ENCODE data around the gene PNLIPRP2. TPM values are rescaled to one million over a fixed set of nuclear protein-coding genes. Genes with fewer than 3 reads are reported as not detected.

The PNLIPRP2 gene
- total RNA-seq, 1 experiment from 2014 or later: 0.28 TPM

- Mint-ChIP-seq H3K4me3 (no peak overlapping the region), H3K36me3 (no peaks in the 10 kb centered on the region; the same call in 1 of the 2 replicates), H3K4me1 (peaks cover 58% of the 10 kb centered on the region), H3K27me3 (ENCODE audit: low read depth) (no peaks in the 10 kb centered on the region), H3K27ac (no peak overlapping the region), H3K9me3 (peaks cover 4% of the 10 kb centered on the region; the same call in 1 of the 2 replicates)
- ATAC-seq (no peak), DNase-seq (ENCODE audit: low spot score) (no peak)
- CTCF ChIA-PET: interaction anchor here (1.2 to 3.3 kb wide), 7 partner anchors 9 to 483 kb away, joined by 3 to 25 read pairs (median 19); no protein-coding TSS in a partner anchor
- TF ChIP-seq FOXK1 (CRISPR knock-in tag; IDR thresholded peaks at IDR 0.05) (no peak), TEAD1 (CRISPR knock-in tag; IDR thresholded peaks at IDR 0.05) (no peak), NFE2L1 (CRISPR knock-in tag; IDR thresholded peaks at IDR 0.05) (no peak), PREB (CRISPR knock-in tag; IDR thresholded peaks at IDR 0.05; ENCODE audit: borderline replicate concordance) (no peak), JUN (CRISPR knock-in tag; IDR thresholded peaks at IDR 0.05) (no peak), ZBTB43 (CRISPR knock-in tag; IDR thresholded peaks at IDR 0.05) (no peak), STAT6 (CRISPR knock-in tag; conservative IDR thresholded peaks at IDR 0.05; ENCODE audit: low read depth) (no peak), ZNF317 (CRISPR knock-in tag; IDR thresholded peaks at IDR 0.05; ENCODE audit: borderline replicate concordance, low read depth) (no peak), HMGA2 (CRISPR knock-in tag; IDR thresholded peaks at IDR 0.05) (no peak), ZNF671 (CRISPR knock-in tag; IDR thresholded peaks at IDR 0.05) (no peak), NR3C1 (CRISPR knock-in tag; conservative IDR thresholded peaks at IDR 0.05; ENCODE audit: low read depth) (no peak), ZNF219 (CRISPR knock-in tag; IDR thresholded peaks at IDR 0.05; ENCODE audit: borderline replicate concordance) (no peak), ETV6 (CRISPR knock-in tag; IDR thresholded peaks at IDR 0.05) (no peak), CREB1 (CRISPR knock-in tag; IDR thresholded peaks at IDR 0.05) (no peak), PRDM15 (CRISPR knock-in tag; IDR thresholded peaks at IDR 0.05) (no peak), IRF1 (CRISPR knock-in tag; IDR thresholded peaks at IDR 0.05) (no peak), AFF4 (CRISPR knock-in tag; IDR thresholded peaks at IDR 0.05; ENCODE audit: borderline replicate concordance) (no peak)
- POLR2A ChIA-PET: no interaction called here
These were observed 70.9 kb downstream of the PNLIPRP2 start for GRCh38 chr10:116691635-116692034.
